GM19351 (cell line): ENCODE measurements around the gene CLIC2.

Experiments used
- ATAC-seq: cut with Tn5 transposase; IDR thresholded peaks from one replicate; pipeline ENCODE4 v1.9.1; 2021; ENCODE audit warnings: mild to moderate bottlenecking, moderate library complexity; ENCODE audit not compliant: unreplicated experiment

CLIC2 gene

GRCh38 chrX:155263854-155264628 lies 70.4 kb downstream of the CLIC2 start, which contains the start of gene RAB39B:
RAB39B (minus strand) TSS chrX:155264491; CDS start chrX:155264288, 203 bp downstream.
- ATAC-seq = peak; percentile 90

- no peak for ATAC-seq
These were observed 71.3 kb downstream of the CLIC2 start for GRCh38 chrX:155262970-155263754.

GRCh38 chrX:155259752-155260151 lies 74.7 kb downstream of the CLIC2 start:
- no peak for ATAC-seq

DNA sequence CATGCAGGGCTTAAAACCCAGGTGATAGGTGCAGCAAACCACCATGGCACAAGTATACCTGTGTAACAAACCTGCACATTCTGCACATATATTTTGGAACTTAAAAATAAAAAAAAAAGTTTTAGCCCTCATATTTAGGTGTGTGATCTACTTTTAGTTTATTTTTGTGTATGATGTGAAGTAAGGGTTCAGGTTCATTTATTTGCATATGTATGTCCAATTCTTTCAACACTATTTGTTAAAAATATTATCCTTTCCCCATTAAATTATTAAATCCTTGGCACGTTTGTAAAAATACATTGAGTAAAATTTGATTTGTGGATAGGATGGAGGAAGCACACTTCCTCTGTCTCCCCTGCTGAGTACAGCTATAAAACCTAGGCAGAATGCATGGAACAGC lies 83.0 kb downstream of the CLIC2 start:
- no peak for ATAC-seq

- no peak for ATAC-seq
These were observed 86.9 kb downstream of the CLIC2 start for GRCh38 chrX:155247497-155247896.

- no peak for ATAC-seq
These were observed 87.7 kb downstream of the CLIC2 start for GRCh38 chrX:155246748-155247147.

DNA sequence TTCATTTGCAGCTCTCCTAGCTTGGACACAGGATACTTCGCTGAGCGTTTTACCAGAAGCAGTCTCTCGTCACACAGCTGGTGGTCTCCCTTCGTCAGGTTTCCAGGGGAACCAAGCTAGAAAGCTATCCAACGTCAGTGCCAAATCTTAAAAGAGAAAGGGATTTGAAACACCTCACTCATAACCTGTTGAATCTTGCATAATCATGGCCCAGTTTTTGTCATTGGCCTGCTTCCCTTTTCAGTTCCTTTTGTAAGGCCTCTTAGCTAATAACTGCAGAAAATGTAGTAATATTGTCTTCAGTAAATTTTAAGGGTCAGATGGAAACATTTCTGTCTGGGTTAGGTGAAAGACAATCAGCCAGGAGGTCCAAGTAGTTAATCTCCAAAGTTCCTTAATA lies 92.1 kb downstream of the CLIC2 start:
- ATAC-seq = peak; percentile 47

DNA sequence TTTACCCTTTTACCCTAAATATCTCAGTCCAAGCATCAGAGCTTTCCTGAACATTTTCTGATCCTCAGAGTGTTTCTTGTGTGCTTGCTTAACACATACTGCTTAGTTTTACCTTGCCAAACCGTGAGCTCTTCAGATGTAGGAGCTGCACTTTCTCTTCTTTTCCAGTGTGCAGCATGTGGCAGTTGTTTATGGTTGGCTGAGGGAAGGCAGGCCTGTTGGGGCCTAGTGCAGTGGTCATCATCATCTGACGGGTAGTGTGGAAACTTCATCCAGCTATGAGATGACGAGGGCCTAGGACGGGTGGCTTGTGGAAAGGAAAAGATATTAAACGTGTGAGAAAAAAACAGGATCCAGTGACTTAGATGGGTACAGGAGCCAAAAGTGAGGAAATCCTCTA lies 96.7 kb downstream of the CLIC2 start:
- no peak for ATAC-seq

DNA sequence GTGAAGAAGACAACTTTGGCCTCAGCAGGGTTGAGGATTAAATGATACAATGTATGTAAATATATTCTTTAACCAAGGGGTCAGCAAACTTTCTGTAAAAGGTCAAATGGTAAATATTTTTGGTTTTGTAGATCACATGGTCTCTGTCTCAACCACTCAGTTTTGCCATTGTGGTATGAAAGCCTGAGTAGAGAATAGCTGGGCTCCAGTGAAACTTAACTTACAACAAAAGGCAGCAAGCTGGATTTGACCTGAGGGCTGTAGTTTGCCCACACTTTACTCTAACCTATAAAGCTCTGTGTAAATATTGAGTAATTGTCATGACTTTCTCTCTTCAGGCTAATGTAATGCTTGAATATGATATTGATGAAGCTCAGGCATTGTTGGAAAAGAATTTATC lies 98.5 kb downstream of the CLIC2 start:
- ATAC-seq = no peak

DNA sequence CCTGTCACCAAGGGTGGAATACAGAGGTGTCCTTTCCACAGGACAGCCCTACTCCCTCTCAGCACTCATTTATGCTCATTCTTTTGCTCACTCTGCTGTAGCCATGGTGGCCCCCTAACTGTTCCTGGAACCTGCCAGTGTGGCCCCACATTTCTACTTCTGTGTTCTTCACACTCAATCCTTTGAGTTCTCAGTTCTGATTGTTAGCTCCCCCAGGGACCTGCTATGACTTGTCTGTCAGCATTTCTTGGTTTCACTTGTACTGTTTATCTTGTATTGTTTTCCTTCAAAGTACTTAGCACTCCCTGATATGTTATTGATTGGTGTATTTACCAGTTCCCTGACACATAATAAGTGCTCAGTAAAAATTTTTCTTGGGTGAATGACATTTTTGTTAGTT lies 103.3 kb downstream of the CLIC2 start:
- ATAC-seq = peak; percentile 91
